H1 (cell line): ENCODE data around the gene ZAP70. TPM values are rescaled to one million over a fixed set of nuclear protein-coding genes. Genes with fewer than 3 reads are reported as not detected.

ENCODE experiments used
- CTCF ChIA-PET: fragments of 300-600 bp; sonication (Branson Sonifier 250); formaldehyde crosslinking; loops from one replicate; lab custom pipeline; 2021; ENCODE audit not compliant: partially characterized antibody; lab: Charles Lee
- POLR2A ChIA-PET: fragments of 300-600 bp; sonication (Branson Sonifier 250); formaldehyde crosslinking; loops from one replicate; lab custom pipeline; 2021; ENCODE audit warnings: inconsistent platforms; ENCODE audit not compliant: partially characterized antibody; lab: Charles Lee
- DNase-seq, 2 experiments: peaks; one replicate each; pipeline versions ENCODE4 v3.0.0 to v3.0.0-alpha.2; 2010 to 2022; ENCODE audit warnings: low spot score in 2 of 2, low read depth in 1 of 2, mixed read lengths in 1 of 2
- FAIRE-seq: peaks from 2 replicates; lab custom pipeline; 2011; peaks lifted over from hg19 to GRCh38; lab: Jason Lieb, UNC
- H2AFZ ChIP-seq: 2 replicates; pipeline ENCODE4 v1.8.1; 2012; ENCODE audit warnings: low read length, inconsistent platforms
- H2AK5ac ChIP-seq: 2 replicates; pipeline ENCODE4 v1.6.1; 2013; ENCODE audit warnings: low read depth, low read length
- H2BK120ac ChIP-seq: replicated peaks from 2 replicates; pipeline ENCODE3; 2013; ENCODE audit warnings: low read depth, low read length, inconsistent platforms
- H2BK12ac ChIP-seq: 2 replicates; pipeline ENCODE4 v1.6.1; 2013; ENCODE audit warnings: low read depth, low read length
- H2BK15ac ChIP-seq: 2 replicates; pipeline ENCODE4 v1.6.1; 2013; ENCODE audit warnings: low read length
- H2BK20ac ChIP-seq: 2 replicates; pipeline ENCODE4 v1.6.1; 2013; ENCODE audit warnings: low read length
- H2BK5ac ChIP-seq: 2 replicates; pipeline ENCODE4 v1.6.1; 2013; ENCODE audit warnings: low read depth, low read length
- H3K14ac ChIP-seq: 2 replicates; pipeline ENCODE4 v1.6.1; 2013; ENCODE audit warnings: inconsistent platforms; ENCODE audit not compliant: insufficient read length
- H3K18ac ChIP-seq: 2 replicates; pipeline ENCODE4 v1.6.1; 2013; ENCODE audit warnings: low read length; ENCODE audit errors: extremely low read depth
- H3K23ac ChIP-seq: 2 replicates; pipeline ENCODE4 v1.6.1; 2013; ENCODE audit warnings: inconsistent platforms; ENCODE audit not compliant: insufficient read length
- H3K23me2 ChIP-seq: 2 replicates; pipeline ENCODE4 v1.6.1; 2013; ENCODE audit warnings: low read depth, low read length
- H3K27ac ChIP-seq: 2 replicates; pipeline ENCODE4 v1.6.1; 2011; ENCODE audit warnings: low read depth, low read length, inconsistent platforms
- H3K27me3 ChIP-seq, 4 experiments: replicated peaks in 1 of 4; 1 replicate in 1 of 4; 2 replicates in 3 of 4; pipeline versions ENCODE4 v1.6.1 to v1.8.1; 2011 to 2013; ENCODE audit warnings: low read length in 3 of 4, mild to moderate bottlenecking in 3 of 4, inconsistent platforms in 2 of 4, mixed read lengths in 2 of 4, moderate library complexity in 1 of 4; ENCODE audit not compliant: control insufficient read depth in 3 of 4, insufficient read depth in 3 of 4; ENCODE audit errors: extremely low read depth in 1 of 4
- H3K36me3 ChIP-seq, 4 experiments: 2 replicates each; pipeline versions ENCODE4 v1.6.1 to v1.8.1; 2011 to 2013; ENCODE audit warnings: mild to moderate bottlenecking in 4 of 4, low read length in 3 of 4, moderate library complexity in 2 of 4, control low read depth in 1 of 4, inconsistent platforms in 1 of 4; ENCODE audit not compliant: insufficient read depth in 4 of 4, control insufficient read depth in 2 of 4
- H3K4ac ChIP-seq: replicated peaks from 2 replicates; pipeline ENCODE3; 2013; ENCODE audit warnings: low read length, low read depth, mixed read lengths, inconsistent platforms; ENCODE audit not compliant: insufficient read length
- H3K4me1 ChIP-seq, 4 experiments: replicated peaks in 1 of 4; 1 replicate in 1 of 4; 2 replicates in 3 of 4; pipeline versions ENCODE4 v1.6.1 to v1.8.1; 2011 to 2013; ENCODE audit warnings: low read length in 3 of 4, inconsistent platforms in 2 of 4, mixed read lengths in 1 of 4; ENCODE audit not compliant: insufficient read depth in 4 of 4, control insufficient read depth in 3 of 4
- H3K4me2 ChIP-seq, 2 experiments: 2 replicates each; pipeline versions ENCODE4 v1.6.1 to v1.8.1; 2011 to 2013; ENCODE audit warnings: low read depth in 2 of 2, low read length in 2 of 2, control low read depth in 1 of 2, inconsistent platforms in 1 of 2, mild to moderate bottlenecking in 1 of 2; ENCODE audit not compliant: insufficient read depth in 1 of 2
- H3K4me3 ChIP-seq, 4 experiments: fragments of 200-600, 300-600 bp in 1 of 4; sonication (generic), shearing (Covaris generic), sonication (Bioruptor Twin) in 1 of 4; 2 replicates each; pipeline versions ENCODE4 v1.5.1 to v1.8.1; 2011 to 2016; ENCODE audit warnings: low read length in 4 of 4, low read depth in 3 of 4, control low read depth in 2 of 4, inconsistent platforms in 2 of 4, mild to moderate bottlenecking in 2 of 4, mixed read lengths in 1 of 4, moderate library complexity in 1 of 4; ENCODE audit not compliant: insufficient read depth in 2 of 4; ENCODE audit errors: extremely low read depth in 1 of 4
- H3K56ac ChIP-seq: replicated peaks from 2 replicates; pipeline ENCODE3; 2013; ENCODE audit warnings: low read depth, mild to moderate bottlenecking, mixed read lengths, low read length, inconsistent platforms; ENCODE audit not compliant: insufficient read length
- H3K79me1 ChIP-seq: 2 replicates; pipeline ENCODE4 v1.6.1; 2013; ENCODE audit warnings: low read depth, low read length, control low read depth
- H3K79me2 ChIP-seq, 2 experiments: 2 replicates each; pipeline versions ENCODE4 v1.6.1 to v1.8.1; 2012 to 2013; ENCODE audit warnings: low read length in 2 of 2, mild to moderate bottlenecking in 2 of 2, inconsistent platforms in 1 of 2; ENCODE audit not compliant: insufficient read depth in 2 of 2, control insufficient read depth in 1 of 2
- H3K9ac ChIP-seq, 4 experiments: replicated peaks in 1 of 4; 1 replicate in 1 of 4; 2 replicates in 3 of 4; pipeline versions ENCODE4 v1.6.1 to v1.8.1; 2011 to 2013; ENCODE audit warnings: low read depth in 3 of 4, low read length in 3 of 4, control low read depth in 2 of 4, mild to moderate bottlenecking in 2 of 4, moderate library complexity in 2 of 4, inconsistent platforms in 1 of 4; ENCODE audit errors: extremely low read depth in 1 of 4
- H3K9me3 ChIP-seq, 2 experiments: 2 replicates each; pipeline versions ENCODE4 v1.6.1 to v1.8.1; 2012 to 2013; ENCODE audit warnings: mild to moderate bottlenecking in 2 of 2, moderate library complexity in 2 of 2, control low read depth in 1 of 2, inconsistent platforms in 1 of 2, low read depth in 1 of 2, low read length in 1 of 2, mixed read lengths in 1 of 2; ENCODE audit not compliant: insufficient read depth in 2 of 2
- H4K20me1 ChIP-seq, 2 experiments: replicated peaks in 1 of 2; 2 replicates each; pipeline versions ENCODE3 to v1.8.1; 2011 to 2013; ENCODE audit warnings: inconsistent platforms in 2 of 2, low read length in 2 of 2, mild to moderate bottlenecking in 1 of 2; ENCODE audit not compliant: insufficient read depth in 2 of 2, control insufficient read depth in 1 of 2
- H4K5ac ChIP-seq: 2 replicates; pipeline ENCODE4 v1.6.1; 2013; ENCODE audit warnings: low read length, low read depth, mixed read lengths, inconsistent platforms; ENCODE audit not compliant: insufficient read length
- H4K8ac ChIP-seq: 2 replicates; pipeline ENCODE4 v1.8.0; 2013; ENCODE audit warnings: mild to moderate bottlenecking, moderate library complexity, low read length, inconsistent platforms; ENCODE audit not compliant: insufficient read depth; ENCODE audit errors: extremely low read depth
- H4K91ac ChIP-seq: replicated peaks from 2 replicates; pipeline ENCODE3; 2013; ENCODE audit warnings: low read length, mixed read lengths, inconsistent platforms; ENCODE audit not compliant: insufficient read length
- PHF8 ChIP-seq: fragments of 200-600 bp; sonication (generic); conservative IDR thresholded peaks from 2 replicates; pipeline ENCODE4 v1.7.1; 2012; ENCODE audit warnings: low read depth, mild to moderate bottlenecking, inconsistent platforms, low read length, moderate library complexity
- WGBS, 2 experiments: shearing (Covaris generic) in 1 of 2; methylation state at CpG; one replicate each; pipeline versions ENCODE4 v1.1.6 to v1.1.7; 2013 to 2015; ENCODE audit warnings: low lambda C conversion rate in 2 of 2, mixed read lengths in 2 of 2, inconsistent platforms in 1 of 2, low coverage in 1 of 2, missing lambda C conversion rate in 1 of 2; ENCODE audit not compliant: insufficient replicate concordance in 2 of 2, insufficient coverage in 1 of 2, insufficient read length in 1 of 2; ENCODE audit errors: extremely low coverage in 1 of 2, missing lambda C conversion rate in 1 of 2; 5-methylcytosine and 5-hydroxymethylcytosine counted together
- polyA plus RNA-seq, 7 experiments: library from polyadenylated mRNA; depleted of rRNA in 3 of 7; stranded (reverse) in 5 of 7; unstranded in 2 of 7; fragments of >200 nt in 5 of 7; fragments of 200-250 nt in 2 of 7; gene quantifications; 1 replicate in 5 of 7; 2 replicates in 1 of 7; 4 replicates in 1 of 7; pipeline versions ENCODE4 v1.2.1 to v1.2.3, GENCODE V29; 2011 to 2013; ENCODE audit warnings: missing spikeins in 2 of 7, mixed read lengths in 2 of 7
- total RNA-seq: library from RNA; stranded (reverse); fragmentation: NEBNext Ultra II Directional; extraction: Animal tissue kit (Norgen Biotek cat#: 25700); gene quantifications from 2 replicates; pipeline ENCODE4 v1.2.1, GENCODE V29; 2021
- TF ChIP-seq, protein P1 (sequence below): IDR thresholded peaks from 2 replicates; pipeline ENCODE4 v1.6.1; 2012; ENCODE audit warnings: inconsistent platforms

ZAP70 gene
- total and polyA plus RNA-seq, 2 of the 8 experiments (the other 6 are each of a cell fraction or from before 2014, with no cell fraction given) = 0.15 TPM; not detected in 1

DNA sequence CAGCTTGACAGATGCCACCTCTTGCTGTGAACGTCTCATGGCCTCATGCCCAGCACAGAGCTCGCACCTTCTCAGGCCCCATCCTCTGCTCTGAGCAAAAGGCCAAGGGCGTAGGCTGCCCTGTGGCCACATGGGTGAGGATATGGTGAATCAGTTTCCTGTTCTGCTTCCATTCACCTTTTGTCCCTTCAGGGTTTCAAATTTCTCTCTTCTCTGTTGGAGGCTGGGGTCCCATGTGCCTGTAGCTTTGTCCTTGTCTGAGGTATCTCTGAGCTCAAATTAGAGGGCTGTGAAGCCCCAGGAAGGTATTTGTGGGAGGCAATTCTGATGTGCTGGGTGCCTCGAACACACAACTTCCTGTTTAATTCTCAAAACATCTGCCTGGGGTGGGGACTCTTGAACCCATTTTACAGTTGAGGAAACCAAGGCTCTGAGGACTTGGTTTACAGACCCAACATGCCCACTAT, 29.0 kb downstream of the ZAP70 start:
- WGBS, 2 experiments = 87% methylated on average over 4 of the region's 4 CpGs; no CpG with 5 or more reads in 1 of the 2 experiments
- Histone ChIP-seq H3K4ac (no peak overlapping the region), H3K56ac (no peak overlapping the region), H2BK20ac (0 out of 2 replicates have a peak overlapping the region, but pooled peaks have one; percentile 48), H2BK12ac (no peak overlapping the region; the same call in 1 of the 2 replicates), H2AK5ac (no peak overlapping the region), H3K23ac (no peak overlapping the region), H3K27me3 (no peaks in the 10 kb centered on the region), H3K18ac (no peak overlapping the region), H2BK15ac (0 out of 2 replicates have a peak overlapping the region, but pooled peaks have one; percentile 81), H4K5ac (no peak overlapping the region), H2BK5ac (no peak overlapping the region), H4K20me1 (no peaks in the 10 kb centered on the region), H4K8ac (no peak overlapping the region), H2BK120ac (no peak overlapping the region), H3K4me1 (peaks cover 0 to 2% (median 0%) of the 10 kb centered on the region in 4 experiments; a peak in 1 of 7 replicates), H3K23me2 (no peaks in the 10 kb centered on the region), H2AFZ (no peak overlapping the region), H3K4me3 (no peak overlapping the region), H3K36me3 (no peaks in the 10 kb centered on the region), H4K91ac (peak overlapping the region; percentile 63), H3K4me2 (no peak overlapping the region), H3K79me2 (no peaks in the 10 kb centered on the region), H3K14ac (no peak overlapping the region), H3K79me1 (no peaks in the 10 kb centered on the region), H3K9me3 (no peaks in the 10 kb centered on the region), H3K27ac (no peak overlapping the region), H3K9ac (no peak overlapping the region)
- DNase-seq (no peak), FAIRE-seq (no peak)
- CTCF ChIA-PET = interaction anchor here (0.5 to 10.1 kb wide), 14 partner anchors 8 to 1498 kb away, joined by 3 to 149 read pairs (median 14); partner anchors contain the start of gene ZAP70
- TF ChIP-seq, protein P1, sequence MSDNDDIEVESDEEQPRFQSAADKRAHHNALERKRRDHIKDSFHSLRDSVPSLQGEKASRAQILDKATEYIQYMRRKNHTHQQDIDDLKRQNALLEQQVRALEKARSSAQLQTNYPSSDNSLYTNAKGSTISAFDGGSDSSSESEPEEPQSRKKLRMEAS = peak; percentile 43; the same call in 1 of the 2 replicates
- no peak for TF ChIP-seq PHF8
- POLR2A ChIA-PET = interaction anchor here (1.7 kb wide), 1 partner anchor 9 kb away, joined by 3 read pairs; no protein-coding TSS in a partner anchor
